K562 (cell line): ENCODE data around the gene TUBB2A. TPM values are rescaled to one million over a fixed set of nuclear protein-coding genes. Genes with fewer than 3 reads are reported as not detected.

Experiments
- CAMTA2 ChIP-seq: fragments of 250-450 bp; sonication (Bioruptor Pico); conservative IDR thresholded peaks from 2 replicates; pipeline ENCODE4 v1.5.1; 2022
- MBD2 ChIP-seq: sonication (generic); IDR thresholded peaks from 2 replicates; pipeline ENCODE4 v1.6.1; 2016; ENCODE audit warnings: low read depth, borderline replicate concordance
- PURB ChIP-seq: sonication (generic); formaldehyde crosslinking; IDR thresholded peaks from 2 replicates; pipeline ENCODE4 v1.9.0; 2021; ENCODE audit warnings: low read depth, mild to moderate bottlenecking, missing genetic modification reagents
- RBM15 ChIP-seq: fragments of 200-400 bp; formaldehyde crosslinking; IDR thresholded peaks from 2 replicates; pipeline ENCODE4 v1.6.1; 2018; ENCODE audit warnings: mild to moderate bottlenecking, low read length, moderate library complexity; ENCODE audit not compliant: insufficient read depth
- SMAD2 ChIP-seq: fragments of 150-350 bp; IDR thresholded peaks from 2 replicates; pipeline ENCODE4 v1.6.1; 2014; ENCODE audit warnings: low read depth, mild to moderate bottlenecking, low read length
- TOE1 ChIP-seq, 2 experiments: fragments of 450-650 bp in 1 of 2; sonication (generic) in 1 of 2; formaldehyde crosslinking in 1 of 2; IDR thresholded peaks; 2 replicates each; pipeline versions ENCODE4 v1.7.1 to v1.8.0; 2016 to 2022; ENCODE audit warnings: borderline replicate concordance in 2 of 2, mild to moderate bottlenecking in 2 of 2, antibody characterized with exemption in 1 of 2, inconsistent platforms in 1 of 2, low read depth in 1 of 2, missing genetic modification reagents in 1 of 2, moderate library complexity in 1 of 2
- ZNF239 ChIP-seq: fragments of 250-450 bp; sonication (Bioruptor Pico); IDR thresholded peaks from 2 replicates; pipeline ENCODE4 v1.4.0; 2020; ENCODE audit warnings: mild to moderate bottlenecking
- polyA plus RNA-seq, 8 experiments: library from polyadenylated mRNA; depleted of rRNA in 4 of 8; stranded (reverse) in 5 of 8; unstranded in 3 of 8; fragments of >200 nt; fragmentation: Nextera tagmentation in 2 of 8; fragmentation: Illumina TruSeq in 1 of 8; extraction: Ambion mirVana in 2 of 8; extraction: Trizol in 1 of 8; gene quantifications; 2 replicates each; pipeline versions ENCODE4 v1.2.1 to v1.2.3, GENCODE V29; 2011 to 2014; ENCODE audit warnings: inconsistent platforms in 1 of 8, missing spikeins in 1 of 8
- total RNA-seq, 7 experiments: library from RNA; depleted of rRNA in 6 of 7; stranded (reverse); fragments of >200 nt in 6 of 7; fragmentation: Illumina TruSeq in 2 of 7; extraction: Trizol in 2 of 7; gene quantifications; 2 replicates each; pipeline versions ENCODE4 v1.2.1 to v1.2.3, GENCODE V29; 2011 to 2021; ENCODE audit warnings: low replicate concordance in 1 of 7
- TF ChIP-seq, protein P1 (sequence below): fragments of 450-650 bp; IDR thresholded peaks from 2 replicates; pipeline ENCODE4 v1.6.1; 2017; ENCODE audit warnings: antibody characterized with exemption, mild to moderate bottlenecking
- TF ChIP-seq, protein P2 (sequence below), 2 experiments: fragments of 450-650 bp; IDR thresholded peaks; 2 replicates each; pipeline ENCODE4 v1.6.1; 2016; ENCODE audit warnings: mild to moderate bottlenecking in 2 of 2, borderline replicate concordance in 1 of 2, low read depth in 1 of 2, moderate library complexity in 1 of 2
- TF ChIP-seq, protein P3 (sequence below): sonication (generic); formaldehyde crosslinking; IDR thresholded peaks from 2 replicates; pipeline ENCODE4 v1.8.0; 2022; ENCODE audit warnings: mild to moderate bottlenecking, low read depth, missing genetic modification reagents

Gene TUBB2A
- total and polyA plus RNA-seq, 9 of the 15 experiments (the other 6 are each of a cell fraction or from before 2014, with no cell fraction given): 3.6 to 92.1 (median 45.6) TPM

DNA sequence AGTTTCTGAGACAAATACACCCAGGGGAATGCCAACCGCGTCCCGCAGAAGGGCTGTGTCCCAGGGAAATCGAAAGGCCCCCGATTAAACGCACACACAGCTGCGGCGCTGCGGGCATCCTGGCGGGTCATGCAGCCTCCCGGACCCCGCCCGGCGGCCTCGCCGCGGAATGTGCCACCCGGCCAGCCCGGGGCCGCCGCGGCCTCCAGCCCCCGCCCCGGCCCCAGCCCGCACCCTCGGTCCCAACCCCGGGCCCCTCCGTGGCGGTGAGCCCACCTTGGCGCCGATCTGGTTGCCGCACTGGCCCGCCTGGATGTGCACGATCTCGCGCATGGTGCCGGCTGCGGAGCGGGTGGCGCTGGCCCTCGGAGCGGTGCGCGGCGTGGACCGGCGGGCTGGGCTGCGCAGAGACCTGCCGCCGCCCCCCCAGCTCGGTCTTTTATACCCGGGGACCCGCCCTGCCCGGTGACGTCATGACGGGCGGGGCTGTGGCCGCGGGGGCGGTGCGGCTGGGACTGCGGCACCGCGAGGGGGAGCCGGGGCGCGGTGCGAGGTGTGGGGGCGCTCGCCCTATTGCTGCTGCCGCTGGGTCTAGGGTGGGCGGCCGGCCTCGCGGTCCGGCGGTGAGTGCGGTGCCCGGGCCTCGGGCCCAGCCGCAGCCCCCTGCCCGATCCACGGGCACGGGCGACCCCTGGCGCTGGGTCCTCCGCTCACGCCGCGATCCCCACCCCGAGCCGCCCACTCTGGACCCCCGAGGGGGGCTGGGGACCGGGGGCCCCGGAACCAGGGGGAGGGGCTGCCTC, at the start of gene TUBB2A (continued):
- TF ChIP-seq, protein P1, sequence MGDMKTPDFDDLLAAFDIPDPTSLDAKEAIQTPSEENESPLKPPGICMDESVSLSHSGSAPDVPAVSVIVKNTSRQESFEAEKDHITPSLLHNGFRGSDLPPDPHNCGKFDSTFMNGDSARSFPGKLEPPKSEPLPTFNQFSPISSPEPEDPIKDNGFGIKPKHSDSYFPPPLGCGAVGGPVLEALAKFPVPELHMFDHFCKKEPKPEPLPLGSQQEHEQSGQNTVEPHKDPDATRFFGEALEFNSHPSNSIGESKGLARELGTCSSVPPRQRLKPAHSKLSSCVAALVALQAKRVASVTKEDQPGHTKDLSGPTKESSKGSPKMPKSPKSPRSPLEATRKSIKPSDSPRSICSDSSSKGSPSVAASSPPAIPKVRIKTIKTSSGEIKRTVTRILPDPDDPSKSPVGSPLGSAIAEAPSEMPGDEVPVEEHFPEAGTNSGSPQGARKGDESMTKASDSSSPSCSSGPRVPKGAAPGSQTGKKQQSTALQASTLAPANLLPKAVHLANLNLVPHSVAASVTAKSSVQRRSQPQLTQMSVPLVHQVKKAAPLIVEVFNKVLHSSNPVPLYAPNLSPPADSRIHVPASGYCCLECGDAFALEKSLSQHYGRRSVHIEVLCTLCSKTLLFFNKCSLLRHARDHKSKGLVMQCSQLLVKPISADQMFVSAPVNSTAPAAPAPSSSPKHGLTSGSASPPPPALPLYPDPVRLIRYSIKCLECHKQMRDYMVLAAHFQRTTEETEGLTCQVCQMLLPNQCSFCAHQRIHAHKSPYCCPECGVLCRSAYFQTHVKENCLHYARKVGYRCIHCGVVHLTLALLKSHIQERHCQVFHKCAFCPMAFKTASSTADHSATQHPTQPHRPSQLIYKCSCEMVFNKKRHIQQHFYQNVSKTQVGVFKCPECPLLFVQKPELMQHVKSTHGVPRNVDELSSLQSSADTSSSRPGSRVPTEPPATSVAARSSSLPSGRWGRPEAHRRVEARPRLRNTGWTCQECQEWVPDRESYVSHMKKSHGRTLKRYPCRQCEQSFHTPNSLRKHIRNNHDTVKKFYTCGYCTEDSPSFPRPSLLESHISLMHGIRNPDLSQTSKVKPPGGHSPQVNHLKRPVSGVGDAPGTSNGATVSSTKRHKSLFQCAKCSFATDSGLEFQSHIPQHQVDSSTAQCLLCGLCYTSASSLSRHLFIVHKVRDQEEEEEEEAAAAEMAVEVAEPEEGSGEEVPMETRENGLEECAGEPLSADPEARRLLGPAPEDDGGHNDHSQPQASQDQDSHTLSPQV: peak; percentile 87
- TF ChIP-seq, protein P2, sequence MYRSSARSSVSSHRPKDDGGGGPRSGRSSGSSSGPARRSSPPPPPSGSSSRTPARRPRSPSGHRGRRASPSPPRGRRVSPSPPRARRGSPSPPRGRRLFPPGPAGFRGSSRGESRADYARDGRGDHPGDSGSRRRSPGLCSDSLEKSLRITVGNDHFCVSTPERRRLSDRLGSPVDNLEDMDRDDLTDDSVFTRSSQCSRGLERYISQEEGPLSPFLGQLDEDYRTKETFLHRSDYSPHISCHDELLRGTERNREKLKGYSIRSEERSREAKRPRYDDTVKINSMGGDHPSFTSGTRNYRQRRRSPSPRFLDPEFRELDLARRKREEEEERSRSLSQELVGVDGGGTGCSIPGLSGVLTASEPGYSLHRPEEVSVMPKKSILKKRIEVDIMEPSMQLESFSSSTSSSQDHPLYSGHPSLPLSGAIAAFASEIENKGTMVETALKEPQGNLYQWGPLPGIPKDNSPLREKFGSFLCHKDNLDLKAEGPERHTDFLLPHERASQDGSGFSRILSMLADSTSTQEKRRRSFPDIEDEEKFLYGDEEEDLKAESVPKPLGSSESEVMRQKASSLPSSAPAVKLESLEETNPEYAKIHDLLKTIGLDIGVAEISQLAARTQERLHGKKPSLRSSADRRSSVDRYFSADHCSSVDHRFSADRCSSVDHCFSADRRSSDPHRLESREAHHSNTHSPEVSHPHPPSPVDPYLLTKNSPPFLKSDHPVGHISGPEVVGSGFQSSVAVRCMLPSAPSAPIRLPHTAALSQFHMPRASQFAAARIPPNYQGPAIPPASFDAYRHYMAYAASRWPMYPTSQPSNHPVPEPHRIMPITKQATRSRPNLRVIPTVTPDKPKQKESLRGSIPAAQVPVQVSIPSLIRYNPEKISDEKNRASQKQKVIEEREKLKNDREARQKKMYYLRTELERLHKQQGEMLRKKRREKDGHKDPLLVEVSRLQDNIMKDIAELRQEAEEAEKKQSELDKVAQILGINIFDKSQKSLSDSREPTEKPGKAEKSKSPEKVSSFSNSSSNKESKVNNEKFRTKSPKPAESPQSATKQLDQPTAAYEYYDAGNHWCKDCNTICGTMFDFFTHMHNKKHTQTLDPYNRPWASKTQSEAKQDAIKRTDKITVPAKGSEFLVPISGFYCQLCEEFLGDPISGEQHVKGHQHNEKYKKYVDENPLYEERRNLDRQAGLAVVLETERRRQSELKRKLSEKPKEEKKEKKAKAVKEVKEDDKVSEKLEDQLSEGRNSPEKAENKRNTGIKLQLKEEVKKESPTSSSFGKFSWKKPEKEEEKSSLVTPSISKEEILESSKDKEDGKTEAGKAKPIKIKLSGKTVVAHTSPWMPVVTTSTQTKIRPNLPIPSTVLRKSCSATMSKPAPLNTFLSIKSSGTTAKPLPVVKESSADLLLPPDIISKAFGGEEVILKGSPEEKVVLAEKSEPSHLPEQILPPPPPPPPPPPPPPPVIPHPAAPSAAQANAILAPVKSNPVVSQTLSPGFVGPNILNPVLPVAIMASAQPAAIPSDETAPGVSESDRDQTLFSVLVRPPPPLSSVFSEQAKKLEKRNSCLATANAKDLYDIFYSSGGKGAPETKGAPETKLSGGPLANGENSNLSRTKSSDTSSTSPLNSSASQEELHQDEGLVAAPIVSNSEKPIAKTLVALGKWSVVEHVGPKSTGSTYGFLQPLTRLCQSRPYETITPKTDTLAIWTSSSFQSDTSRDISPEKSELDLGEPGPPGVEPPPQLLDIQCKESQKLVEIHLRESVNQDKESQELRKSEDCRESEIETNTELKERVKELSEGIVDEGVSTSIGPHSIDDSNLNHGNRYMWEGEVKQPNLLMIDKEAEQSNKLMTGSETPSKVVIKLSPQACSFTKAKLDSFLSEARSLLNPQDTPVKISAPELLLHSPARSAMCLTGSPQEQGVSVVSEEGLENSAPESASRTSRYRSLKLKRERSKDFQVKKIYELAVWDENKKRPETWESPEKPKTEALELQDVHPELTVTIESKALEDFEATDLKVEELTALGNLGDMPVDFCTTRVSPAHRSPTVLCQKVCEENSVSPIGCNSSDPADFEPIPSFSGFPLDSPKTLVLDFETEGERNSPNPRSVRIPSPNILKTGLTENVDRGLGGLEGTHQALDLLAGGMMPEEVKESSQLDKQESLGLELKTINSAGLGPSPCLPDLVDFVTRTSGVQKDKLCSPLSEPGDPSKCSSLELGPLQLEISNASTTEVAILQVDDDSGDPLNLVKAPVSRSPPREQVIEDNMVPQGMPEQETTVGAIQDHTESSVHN (IDR thresholded peaks at IDR 0.05; ENCODE audit: borderline replicate concordance in 1 of 2, low read depth in 1 of 2): no peak
- no peak for TF ChIP-seq MBD2
- no peak for TF ChIP-seq RBM15
- no peak for TF ChIP-seq CAMTA2 (CRISPR knock-in tag)
- TF ChIP-seq PURB (CRISPR knock-in tag): no peak
- TF ChIP-seq, protein P3, sequence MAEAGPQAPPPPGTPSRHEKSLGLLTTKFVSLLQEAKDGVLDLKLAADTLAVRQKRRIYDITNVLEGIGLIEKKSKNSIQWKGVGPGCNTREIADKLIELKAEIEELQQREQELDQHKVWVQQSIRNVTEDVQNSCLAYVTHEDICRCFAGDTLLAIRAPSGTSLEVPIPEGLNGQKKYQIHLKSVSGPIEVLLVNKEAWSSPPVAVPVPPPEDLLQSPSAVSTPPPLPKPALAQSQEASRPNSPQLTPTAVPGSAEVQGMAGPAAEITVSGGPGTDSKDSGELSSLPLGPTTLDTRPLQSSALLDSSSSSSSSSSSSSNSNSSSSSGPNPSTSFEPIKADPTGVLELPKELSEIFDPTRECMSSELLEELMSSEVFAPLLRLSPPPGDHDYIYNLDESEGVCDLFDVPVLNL (CRISPR knock-in tag): peak; percentile 67; the same call in 1 of the 2 replicates
- TF ChIP-seq TOE1 (IDR thresholded peaks at IDR 0.05; ENCODE audit: borderline replicate concordance): no peak; the same call in 1 of the 2 replicates
- TF ChIP-seq TOE1 (CRISPR knock-in tag; IDR thresholded peaks at IDR 0.05; ENCODE audit: borderline replicate concordance, low read depth): no peak
- no peak for TF ChIP-seq SMAD2
- TF ChIP-seq ZNF239 (CRISPR knock-in tag): no peak
